ENCODE results near the gene PPFIBP2.

The PPFIBP2 gene

GRCh38 chr11:7612661-7613393, 99.0 kb downstream of the PPFIBP2 start:
- Histone ChIP-seq H2BK15ac (ENCODE audit: low read length) (no peak overlapping the region), H2BK5ac (ENCODE audit: low read length) (no peak overlapping the region), H2BK120ac (ENCODE audit: low read depth, low read length) (no peak overlapping the region), H3K36me3 (replicated peaks in 1 of 2; ENCODE audit: control insufficient read depth in 2 of 2, insufficient read depth in 2 of 2, low read length in 2 of 2) (no peaks in the 10 kb centered on the region), H2AK5ac (ENCODE audit: low read depth, low read length) (no peak overlapping the region), H3K4me3 (ENCODE audit: low read length in 2 of 2) (no peak overlapping the region), H3K9me3 (replicated peaks in 1 of 2; ENCODE audit: control insufficient read depth in 2 of 2, insufficient read depth in 1 of 2, low read depth in 1 of 2, low read length in 2 of 2) (no peaks in the 10 kb centered on the region), H3K23ac (ENCODE audit: low read depth, low read length, poor library complexity) (no peak overlapping the region), H2BK12ac (ENCODE audit: low read length) (no peak overlapping the region), H3K18ac (ENCODE audit: low read length) (no peak overlapping the region), H3K27ac (replicated peaks; ENCODE audit: low read length) (no peak overlapping the region), H3K79me1 (ENCODE audit: low read depth, low read length) (no peaks in the 10 kb centered on the region), H4K91ac (ENCODE audit: low read depth, low read length, poor library complexity) (no peak overlapping the region), H4K8ac (ENCODE audit: low read depth, low read length) (no peak overlapping the region), H3K9ac (ENCODE audit: low read depth, low read length, poor library complexity) (no peak overlapping the region), H2AFZ (ENCODE audit: low read length) (no peak overlapping the region), H3K14ac (ENCODE audit: low read length) (no peak overlapping the region), H3K27me3 (ENCODE audit: control insufficient read depth in 3 of 3, insufficient read depth in 3 of 3, low read depth in 1 of 3, low read length in 3 of 3) (peaks cover 0 to 2% (median 0%) of the 10 kb centered on the region in 3 experiments), H3K4ac (ENCODE audit: low read length) (no peak overlapping the region), H3K4me1 (ENCODE audit: control insufficient read depth in 2 of 2, insufficient read depth in 1 of 2, low read depth in 1 of 2, low read length in 2 of 2) (peaks cover 2 to 8% of the 10 kb centered on the region in 2 donors), H3K4me2 (ENCODE audit: insufficient read depth, low read length, poor library complexity, severe bottlenecking) (no peak overlapping the region)
- no CpG with 5 or more reads among the region's 4 CpGs for WGBS, 2 donors (ENCODE audit: extremely low coverage in 2 of 2, insufficient read length in 2 of 2, insufficient replicate concordance in 1 of 2)
- peak; percentile 35 for DNase-seq (ENCODE audit: low spot score)

DNA sequence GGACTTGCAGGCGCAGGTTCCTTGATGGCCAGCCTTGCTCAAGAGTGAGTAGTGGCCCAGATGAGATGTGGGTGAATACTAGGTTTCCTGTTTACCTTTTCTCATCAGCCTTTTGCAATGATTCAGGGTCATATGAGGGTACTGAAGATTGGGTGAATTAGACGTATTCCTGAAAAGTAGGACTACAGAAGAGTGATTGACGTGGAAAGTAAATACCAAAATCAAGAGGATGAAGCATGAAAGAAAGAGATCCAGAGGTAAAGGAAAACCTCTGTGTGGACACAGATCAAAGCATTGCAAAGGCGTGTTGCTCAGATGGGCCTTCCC, 99.6 kb downstream of the PPFIBP2 start:
- H2BK12ac ChIP-seq (ENCODE audit: low read length): no peak overlapping the region

DNA sequence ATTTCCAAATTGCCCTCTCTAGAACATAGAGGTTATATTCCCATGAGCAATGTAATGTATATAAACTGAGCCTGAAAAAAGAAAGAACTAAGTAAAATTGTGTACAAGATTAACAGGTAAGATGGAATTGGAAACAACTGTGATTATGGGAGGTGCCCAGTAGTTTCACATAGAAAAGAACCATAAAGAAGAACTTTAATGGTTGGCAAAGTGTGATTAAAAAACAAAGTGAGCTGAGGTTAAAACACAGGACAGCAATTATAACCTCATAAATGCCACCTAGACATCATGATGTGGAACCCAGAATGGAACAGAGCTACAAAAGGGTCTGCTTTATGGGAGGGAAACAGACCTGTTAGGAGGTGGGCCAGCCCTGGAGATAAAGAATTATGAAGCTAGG, 100.9 kb downstream of the PPFIBP2 start:
- Histone ChIP-seq H3K27me3 (ENCODE audit: control insufficient read depth in 3 of 3, insufficient read depth in 3 of 3, low read depth in 1 of 3, low read length in 3 of 3) (peaks cover 0 to 2% (median 0%) of the 10 kb centered on the region in 3 experiments), H3K36me3 (replicated peaks in 1 of 2; ENCODE audit: control insufficient read depth in 2 of 2, insufficient read depth in 2 of 2, low read length in 2 of 2) (no peaks in the 10 kb centered on the region), H2BK120ac (ENCODE audit: low read depth, low read length) (no peak overlapping the region), H2AK5ac (ENCODE audit: low read depth, low read length) (no peak overlapping the region), H3K4ac (ENCODE audit: low read length) (no peak overlapping the region), H3K4me3 (ENCODE audit: low read length in 2 of 2) (no peak overlapping the region), H3K23ac (ENCODE audit: low read depth, low read length, poor library complexity) (no peak overlapping the region), H3K27ac (replicated peaks; ENCODE audit: low read length) (no peak overlapping the region), H2BK5ac (ENCODE audit: low read length) (no peak overlapping the region), H2BK15ac (ENCODE audit: low read length) (no peak overlapping the region), H3K18ac (ENCODE audit: low read length) (no peak overlapping the region), H3K4me1 (ENCODE audit: control insufficient read depth in 2 of 2, insufficient read depth in 1 of 2, low read depth in 1 of 2, low read length in 2 of 2) (peaks cover 2 to 8% of the 10 kb centered on the region in 2 donors), H3K79me1 (ENCODE audit: low read depth, low read length) (no peaks in the 10 kb centered on the region), H4K8ac (ENCODE audit: low read depth, low read length) (no peak overlapping the region), H3K9ac (ENCODE audit: low read depth, low read length, poor library complexity) (no peak overlapping the region), H3K9me3 (replicated peaks in 1 of 2; ENCODE audit: control insufficient read depth in 2 of 2, insufficient read depth in 1 of 2, low read depth in 1 of 2, low read length in 2 of 2) (no peaks in the 10 kb centered on the region), H3K14ac (ENCODE audit: low read length) (no peak overlapping the region), H4K91ac (ENCODE audit: low read depth, low read length, poor library complexity) (no peak overlapping the region), H2AFZ (ENCODE audit: low read length) (no peak overlapping the region), H3K4me2 (ENCODE audit: insufficient read depth, low read length, poor library complexity, severe bottlenecking) (no peak overlapping the region), H2BK12ac (ENCODE audit: low read length) (no peak overlapping the region)
- no peak for DNase-seq (ENCODE audit: low spot score)

More for the DNA sequence above, 99.6 kb downstream of the PPFIBP2 start:
- Histone ChIP-seq H3K9me3 (replicated peaks in 1 of 2; ENCODE audit: control insufficient read depth in 2 of 2, insufficient read depth in 1 of 2, low read depth in 1 of 2, low read length in 2 of 2) (no peaks in the 10 kb centered on the region), H2BK15ac (ENCODE audit: low read length) (no peak overlapping the region), H3K27me3 (ENCODE audit: control insufficient read depth in 3 of 3, insufficient read depth in 3 of 3, low read depth in 1 of 3, low read length in 3 of 3) (peaks cover 0 to 2% (median 0%) of the 10 kb centered on the region in 3 experiments), H2BK5ac (ENCODE audit: low read length) (no peak overlapping the region), H2BK120ac (ENCODE audit: low read depth, low read length) (no peak overlapping the region), H3K79me1 (ENCODE audit: low read depth, low read length) (no peaks in the 10 kb centered on the region), H3K4me3 (ENCODE audit: low read length in 2 of 2) (no peak overlapping the region), H3K4me2 (ENCODE audit: insufficient read depth, low read length, poor library complexity, severe bottlenecking) (no peak overlapping the region), H3K14ac (ENCODE audit: low read length) (no peak overlapping the region), H4K91ac (ENCODE audit: low read depth, low read length, poor library complexity) (no peak overlapping the region), H2AFZ (ENCODE audit: low read length) (no peak overlapping the region), H3K9ac (ENCODE audit: low read depth, low read length, poor library complexity) (no peak overlapping the region), H3K23ac (ENCODE audit: low read depth, low read length, poor library complexity) (no peak overlapping the region), H2AK5ac (ENCODE audit: low read depth, low read length) (no peak overlapping the region), H3K36me3 (replicated peaks in 1 of 2; ENCODE audit: control insufficient read depth in 2 of 2, insufficient read depth in 2 of 2, low read length in 2 of 2) (no peaks in the 10 kb centered on the region), H3K27ac (replicated peaks; ENCODE audit: low read length) (no peak overlapping the region), H4K8ac (ENCODE audit: low read depth, low read length) (no peak overlapping the region), H3K4me1 (ENCODE audit: control insufficient read depth in 2 of 2, insufficient read depth in 1 of 2, low read depth in 1 of 2, low read length in 2 of 2) (peaks cover 2 to 8% of the 10 kb centered on the region in 2 donors), H3K18ac (ENCODE audit: low read length) (no peak overlapping the region), H3K4ac (ENCODE audit: low read length) (no peak overlapping the region)
- WGBS, 2 donors (ENCODE audit: extremely low coverage in 2 of 2, insufficient read length in 2 of 2, insufficient replicate concordance in 1 of 2): no CpG with 5 or more reads among the region's 4 CpGs
- no peak for DNase-seq (ENCODE audit: low spot score)

GRCh38 chr11:7617032-7617431, 103.2 kb downstream of the PPFIBP2 start:
- H3K27ac ChIP-seq (replicated peaks; ENCODE audit: low read length): no peak overlapping the region
- no peak overlapping the region for H2BK120ac ChIP-seq (ENCODE audit: low read depth, low read length)
- no peak overlapping the region for H2BK5ac ChIP-seq (ENCODE audit: low read length)
- H3K9ac ChIP-seq (ENCODE audit: low read depth, low read length, poor library complexity): peak overlapping the region; percentile 26
- H3K18ac ChIP-seq (ENCODE audit: low read length): peak overlapping the region; percentile 68
- H2AFZ ChIP-seq (ENCODE audit: low read length): no peak overlapping the region
- H3K14ac ChIP-seq (ENCODE audit: low read length): no peak overlapping the region
- H3K27me3 ChIP-seq (ENCODE audit: control insufficient read depth in 3 of 3, insufficient read depth in 3 of 3, low read depth in 1 of 3, low read length in 3 of 3): peaks cover 0 to 2% (median 0%) of the 10 kb centered on the region in 3 experiments
- H3K4me1 ChIP-seq (ENCODE audit: control insufficient read depth in 2 of 2, insufficient read depth in 1 of 2, low read depth in 1 of 2, low read length in 2 of 2): peaks cover 2 to 8% of the 10 kb centered on the region in 2 donors
- H3K4me3 ChIP-seq (ENCODE audit: low read length in 2 of 2): no peak overlapping the region
- H3K4ac ChIP-seq (ENCODE audit: low read length): no peak overlapping the region
- H3K79me1 ChIP-seq (ENCODE audit: low read depth, low read length): no peaks in the 10 kb centered on the region
- peak overlapping the region; percentile 40 for H2BK15ac ChIP-seq (ENCODE audit: low read length)
- no CpG with 5 or more reads among the region's 8 CpGs for WGBS, 2 donors (ENCODE audit: extremely low coverage in 2 of 2, insufficient read length in 2 of 2, insufficient replicate concordance in 1 of 2)
- no peak overlapping the region for H2BK12ac ChIP-seq (ENCODE audit: low read length)
- peak overlapping the region; percentile 60 for H4K91ac ChIP-seq (ENCODE audit: low read depth, low read length, poor library complexity)
- peak overlapping the region; percentile 47 for H3K23ac ChIP-seq (ENCODE audit: low read depth, low read length, poor library complexity)
- H3K9me3 ChIP-seq (replicated peaks in 1 of 2; ENCODE audit: control insufficient read depth in 2 of 2, insufficient read depth in 1 of 2, low read depth in 1 of 2, low read length in 2 of 2): no peaks in the 10 kb centered on the region
- H4K8ac ChIP-seq (ENCODE audit: low read depth, low read length): peak overlapping the region; percentile 57
- H3K36me3 ChIP-seq (replicated peaks in 1 of 2; ENCODE audit: control insufficient read depth in 2 of 2, insufficient read depth in 2 of 2, low read length in 2 of 2): no peaks in the 10 kb centered on the region
- H2AK5ac ChIP-seq (ENCODE audit: low read depth, low read length): peak overlapping the region; percentile 47
- H3K4me2 ChIP-seq (ENCODE audit: insufficient read depth, low read length, poor library complexity, severe bottlenecking): no peak overlapping the region
- DNase-seq (ENCODE audit: low spot score): no peak

Data from neuronal stem cell (in vitro differentiated cells).